ENCODE measurements around the gene CDC25C.
"Not testable (repeated sequence)": the region's sequence is repeated elsewhere in the genome, so short reads cannot be mapped to it uniquely, and the experiment has no call there.

CDC25C gene

GRCh38 chr5:138338411-138339090 lies 6.9 kb upstream of the CDC25C start:
- intact Hi-C loops (cut with DNase I; ENCODE audit: low total_unique reads): no loop called here
- TF ChIP-seq CTCF (IDR thresholded peaks at IDR 0.05): no peak
- DNase-seq: no peak
- no peaks in the 10 kb centered on the region for H3K27me3 ChIP-seq
- H3K9me3 ChIP-seq: no peaks in the 10 kb centered on the region
- H3K4me3 ChIP-seq: peak overlapping the region; percentile 80 to 97
- H3K36me3 ChIP-seq: peaks cover 6 to 25% (median 13%) of the 10 kb centered on the region in 3 donors
- peaks cover 0 to 35% (median 24%) of the 10 kb centered on the region in 4 donors for H3K4me1 ChIP-seq
- H3K27ac ChIP-seq: peak overlapping the region; percentile 95 to 98

- intact Hi-C loops (cut with DNase I; ENCODE audit: low total_unique reads): no loop called here
- Histone ChIP-seq H3K9me3 (no peaks in the 10 kb centered on the region), H3K4me3 (peak within 1 kb of the TSS; percentile 80 to 97), H3K27ac (peak within 1 kb of the TSS; percentile 95 to 98), H3K36me3 (peaks cover 2 to 18% (median 7%) of the 10 kb centered on the region in 3 donors), H3K4me1 (peaks cover 0 to 35% (median 24%) of the 10 kb centered on the region in 4 donors), H3K27me3 (no peaks in the 10 kb centered on the region)
- peak; percentile 89 to 96 for DNase-seq
- peak in 1 of 2 experiments; percentile 10 for TF ChIP-seq CTCF (IDR thresholded peaks at IDR 0.05)
Measured at GRCh38 chr5:138337685-138338410, 6.2 kb upstream of the CDC25C start, which contains the start of gene FAM53C. TSS of gene FAM53C (plus strand) at chr5:138338266. CDS start at chr5:138341336, 3,070 bp downstream.

GRCh38 chr5:138336952-138337684 lies 5.5 kb upstream of the CDC25C start:
- DNase-seq: peak; percentile 86 to 90
- peaks cover 0 to 40% (median 26%) of the 10 kb centered on the region in 4 donors for H3K4me1 ChIP-seq
- H3K9me3 ChIP-seq: no peaks in the 10 kb centered on the region
- no peaks in the 10 kb centered on the region for H3K27me3 ChIP-seq
- intact Hi-C loops (cut with DNase I; ENCODE audit: low total_unique reads): no loop called here
- no peak for TF ChIP-seq CTCF (IDR thresholded peaks at IDR 0.05)
- peak overlapping the region; percentile 80 to 97 for H3K4me3 ChIP-seq
- peaks cover 0 to 13% (median 2%) of the 10 kb centered on the region in 3 donors for H3K36me3 ChIP-seq
- H3K27ac ChIP-seq: peak overlapping the region; percentile 95 to 98

- intact Hi-C loops (cut with DNase I; ENCODE audit: low total_unique reads): no loop called here
- DNase-seq: no peak
- Histone ChIP-seq H3K36me3 (no peaks in the 10 kb centered on the region), H3K4me3 (no peak overlapping the region), H3K9me3 (no peaks in the 10 kb centered on the region), H3K27ac (no peak overlapping the region), H3K4me1 (peaks cover 0 to 30% (median 19%) of the 10 kb centered on the region in 4 donors), H3K27me3 (no peaks in the 10 kb centered on the region)
- TF ChIP-seq CTCF (IDR thresholded peaks at IDR 0.05): no peak
Measured at GRCh38 chr5:138334867-138335447, 3.4 kb upstream of the CDC25C start.

- H3K27ac ChIP-seq: no peak overlapping the region
- intact Hi-C loops (cut with DNase I; ENCODE audit: low total_unique reads): no loop called here
- no peak for DNase-seq
Measured at GRCh38 chr5:138330813-138331448, 673 bp downstream of the CDC25C start.

GRCh38 chr5:138318211-138318610 lies 13.4 kb downstream of the CDC25C start:
- H3K27me3 ChIP-seq; H3K4me3 ChIP-seq; H3K36me3 ChIP-seq; H3K27ac ChIP-seq; H3K9me3 ChIP-seq; intact Hi-C loops (cut with DNase I; ENCODE audit: low total_unique reads); DNase-seq; H3K4me1 ChIP-seq: not testable (repeated sequence)

More at GRCh38 chr5:138330813-138331448, 673 bp downstream of the CDC25C start:
- peak overlapping the region; percentile 40 to 49 for H3K4me3 ChIP-seq
- H3K36me3 ChIP-seq: no peaks in the 10 kb centered on the region
- no peak for TF ChIP-seq CTCF (IDR thresholded peaks at IDR 0.05)
- H3K9me3 ChIP-seq: no peaks in the 10 kb centered on the region
- H3K27me3 ChIP-seq: no peaks in the 10 kb centered on the region
- peaks cover 0 to 12% (median 8%) of the 10 kb centered on the region in 4 donors for H3K4me1 ChIP-seq

Data from tibial artery (tissue), 4 donors.